HG03520 (cell line): Measurements from ENCODE around the gene DBF4B.

Experiments used
- ATAC-seq: cut with Tn5 transposase; IDR thresholded peaks from one replicate; pipeline ENCODE4 v1.9.1; 2021; ENCODE audit warnings: mild to moderate bottlenecking, moderate library complexity; ENCODE audit not compliant: unreplicated experiment

Gene DBF4B

DNA sequence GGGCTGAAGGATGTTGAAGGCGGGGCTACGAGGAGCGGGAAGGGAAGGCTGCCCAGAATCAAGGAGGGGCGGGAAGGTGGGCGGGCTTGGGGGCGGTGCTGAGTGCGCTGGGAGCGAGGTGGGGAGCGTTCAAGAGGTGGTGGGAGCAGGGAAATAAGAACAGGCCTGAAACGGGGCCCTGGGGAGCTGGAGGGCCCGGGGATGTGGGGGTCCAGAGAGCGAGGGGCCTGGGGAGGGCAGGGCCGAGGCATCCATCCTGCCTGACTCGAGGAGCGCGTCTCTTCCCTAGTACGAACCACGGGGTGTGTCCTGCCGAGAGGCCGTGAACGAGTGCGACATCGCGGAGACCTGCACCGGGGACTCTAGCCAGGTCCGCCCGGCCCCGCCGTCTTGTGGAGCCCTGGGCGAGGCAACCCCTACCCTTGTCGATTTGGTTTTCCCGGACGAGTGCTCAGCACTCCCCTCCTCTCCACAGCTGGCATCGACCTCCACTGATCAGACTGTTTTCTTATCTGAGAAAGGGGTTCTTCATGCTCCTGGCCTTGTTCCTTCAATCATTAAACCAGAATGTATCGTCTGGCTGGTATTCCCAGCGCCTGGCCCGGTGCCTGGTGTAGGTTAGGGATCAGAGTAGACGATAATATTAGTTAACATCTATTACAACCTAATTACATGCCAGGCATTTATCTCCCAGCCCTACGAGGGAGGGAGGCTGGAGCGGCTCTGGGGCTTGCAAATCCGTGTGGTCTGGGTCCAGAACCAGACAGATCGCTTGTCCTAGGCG lies 67.6 kb downstream of the DBF4B start:
- no peak for ATAC-seq

DNA sequence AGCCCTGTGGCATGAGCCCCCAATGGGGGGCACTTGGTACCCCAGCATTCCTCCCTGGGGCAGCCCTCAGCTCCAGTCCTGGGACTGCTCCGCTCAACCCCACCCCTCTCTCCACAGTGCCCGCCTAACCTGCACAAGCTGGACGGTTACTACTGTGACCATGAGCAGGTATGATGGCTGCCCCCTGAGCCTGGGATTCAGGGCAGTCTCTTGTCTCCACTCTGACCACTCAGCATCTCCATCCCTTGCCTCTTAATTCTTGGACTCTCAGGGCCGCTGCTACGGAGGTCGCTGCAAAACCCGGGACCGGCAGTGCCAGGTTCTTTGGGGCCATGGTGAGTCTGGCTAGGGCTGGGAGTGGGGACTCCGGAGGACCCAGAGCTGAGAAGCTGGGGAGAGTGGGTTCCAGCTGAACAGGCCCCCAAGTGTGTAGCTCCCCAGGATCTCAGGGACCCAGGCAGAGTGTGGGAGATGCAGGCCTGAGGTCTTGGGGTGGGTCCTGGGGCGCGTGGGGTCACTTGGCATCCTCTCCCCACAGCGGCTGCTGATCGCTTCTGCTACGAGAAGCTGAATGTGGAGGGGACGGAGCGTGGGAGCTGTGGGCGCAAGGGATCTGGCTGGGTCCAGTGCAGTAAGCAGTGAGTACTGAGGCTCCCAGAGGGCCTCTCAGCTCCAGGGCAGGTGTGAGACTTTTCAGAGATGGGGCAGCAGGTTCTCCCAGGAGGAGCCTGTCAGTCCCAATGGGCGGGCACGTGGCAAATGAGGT lies 68.3 kb downstream of the DBF4B start:
- ATAC-seq, result no peak

DNA sequence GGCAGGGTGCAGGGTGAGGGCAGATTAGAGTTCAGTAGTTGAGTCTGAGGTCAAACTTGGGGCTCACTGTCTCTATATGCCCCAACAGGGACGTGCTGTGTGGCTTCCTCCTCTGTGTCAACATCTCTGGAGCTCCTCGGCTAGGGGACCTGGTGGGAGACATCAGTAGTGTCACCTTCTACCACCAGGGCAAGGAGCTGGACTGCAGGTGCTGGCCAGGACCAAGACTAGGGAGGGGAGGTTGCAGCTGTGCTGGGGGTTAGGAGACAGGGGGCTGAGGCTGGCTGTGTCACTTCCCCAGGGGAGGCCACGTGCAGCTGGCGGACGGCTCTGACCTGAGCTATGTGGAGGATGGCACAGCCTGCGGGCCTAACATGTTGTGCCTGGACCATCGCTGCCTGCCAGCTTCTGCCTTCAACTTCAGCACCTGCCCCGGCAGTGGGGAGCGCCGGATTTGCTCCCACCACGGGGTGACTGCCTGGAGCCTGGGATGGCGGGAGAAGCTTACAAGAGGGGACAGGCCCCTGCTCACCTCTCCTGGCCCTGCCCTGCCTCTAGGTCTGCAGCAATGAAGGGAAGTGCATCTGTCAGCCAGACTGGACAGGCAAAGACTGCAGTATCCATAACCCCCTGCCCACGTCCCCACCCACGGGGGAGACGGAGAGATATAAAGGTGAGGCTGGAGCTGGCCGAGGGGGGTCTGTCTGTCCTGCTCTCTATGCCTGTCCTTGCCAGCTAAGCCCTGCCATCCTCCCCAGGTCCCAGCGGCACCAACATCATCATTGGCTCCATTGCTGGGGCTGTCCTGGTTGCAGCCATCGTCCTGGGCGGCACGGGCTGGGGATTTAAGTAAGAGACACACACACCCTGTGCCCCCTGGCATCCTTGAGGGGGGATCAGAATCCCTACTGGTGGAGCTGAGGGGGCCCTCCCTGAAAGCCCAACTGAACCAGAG lies 69.2 kb downstream of the DBF4B start:
- ATAC-seq, result no peak

DNA sequence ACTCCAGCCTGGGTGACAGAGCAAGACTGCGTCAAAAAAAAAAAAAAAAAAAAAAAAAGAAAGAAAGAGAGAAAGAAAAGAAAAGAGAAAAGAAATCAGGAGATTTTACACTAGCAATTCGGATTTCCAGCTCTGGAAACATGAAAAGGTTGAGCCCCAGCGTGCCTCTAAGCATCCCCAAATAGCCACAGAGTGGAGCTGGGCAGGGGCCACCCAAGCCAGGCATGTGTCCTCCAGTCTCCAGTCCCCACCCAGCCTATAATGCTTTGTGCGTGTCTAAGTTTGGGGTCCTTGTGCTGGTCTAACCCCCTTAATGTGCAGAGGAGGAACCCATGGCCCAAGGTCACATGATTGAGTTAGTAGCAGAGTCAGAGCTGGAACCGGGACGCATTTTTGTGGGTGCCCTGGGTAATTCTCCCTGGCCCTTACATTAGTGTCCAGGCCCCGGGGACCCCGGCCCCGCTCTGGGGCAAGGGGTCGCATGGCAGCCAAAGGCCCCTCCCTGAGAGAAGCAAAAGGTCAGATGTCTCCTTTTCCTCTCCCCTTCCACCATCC lies 70.3 kb downstream of the DBF4B start:
- ATAC-seq, result no peak

DNA sequence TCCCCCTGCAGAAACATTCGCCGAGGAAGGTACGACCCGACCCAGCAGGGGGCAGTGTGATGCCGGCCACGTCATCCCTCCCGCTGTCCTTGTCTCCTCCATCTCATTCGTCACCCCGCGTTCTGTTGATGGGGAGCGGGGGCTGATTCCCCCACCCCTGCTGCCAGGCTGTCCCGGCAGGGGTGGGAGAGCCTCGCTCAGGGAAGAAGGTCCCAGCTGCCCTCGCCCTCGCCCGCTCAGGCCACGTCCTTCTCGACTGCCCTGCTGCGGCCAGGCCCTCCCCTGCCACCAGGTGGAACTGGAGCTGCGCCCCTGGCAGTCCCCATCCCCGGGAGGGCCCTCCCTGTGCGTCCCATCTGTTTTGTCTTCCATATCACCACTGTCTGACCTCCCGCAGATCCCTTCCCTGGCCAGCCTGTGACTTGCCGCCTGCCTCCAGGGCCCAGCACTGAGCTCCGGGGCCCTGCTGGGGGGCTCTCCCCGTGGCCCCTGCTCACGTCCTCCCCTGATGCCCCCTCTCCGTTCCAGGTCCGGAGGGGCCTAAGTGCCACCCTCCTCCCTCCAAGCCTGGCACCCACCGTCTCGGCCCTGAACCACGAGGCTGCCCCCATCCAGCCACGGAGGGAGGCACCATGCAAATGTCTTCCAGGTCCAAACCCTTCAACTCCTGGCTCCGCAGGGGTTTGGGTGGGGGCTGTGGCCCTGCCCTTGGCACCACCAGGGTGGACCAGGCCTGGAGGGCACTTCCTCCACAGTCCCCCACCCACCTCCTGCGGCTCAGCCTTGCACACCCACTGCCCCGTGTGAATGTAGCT lies 71.0 kb downstream of the DBF4B start:
- no peak for ATAC-seq

DNA sequence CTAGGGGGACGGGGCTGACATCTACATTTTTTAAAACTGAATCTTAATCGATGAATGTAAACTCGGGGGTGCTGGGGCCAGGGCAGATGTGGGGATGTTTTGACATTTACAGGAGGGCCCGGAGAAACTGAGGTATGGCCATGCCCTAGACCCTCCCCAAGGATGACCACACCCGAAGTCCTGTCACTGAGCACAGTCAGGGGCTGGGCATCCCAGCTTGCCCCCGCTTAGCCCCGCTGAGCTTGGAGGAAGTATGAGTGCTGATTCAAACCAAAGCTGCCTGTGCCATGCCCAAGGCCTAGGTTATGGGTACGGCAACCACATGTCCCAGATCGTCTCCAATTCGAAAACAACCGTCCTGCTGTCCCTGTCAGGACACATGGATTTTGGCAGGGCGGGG lies 71.7 kb downstream of the DBF4B start:
- no peak for ATAC-seq

DNA sequence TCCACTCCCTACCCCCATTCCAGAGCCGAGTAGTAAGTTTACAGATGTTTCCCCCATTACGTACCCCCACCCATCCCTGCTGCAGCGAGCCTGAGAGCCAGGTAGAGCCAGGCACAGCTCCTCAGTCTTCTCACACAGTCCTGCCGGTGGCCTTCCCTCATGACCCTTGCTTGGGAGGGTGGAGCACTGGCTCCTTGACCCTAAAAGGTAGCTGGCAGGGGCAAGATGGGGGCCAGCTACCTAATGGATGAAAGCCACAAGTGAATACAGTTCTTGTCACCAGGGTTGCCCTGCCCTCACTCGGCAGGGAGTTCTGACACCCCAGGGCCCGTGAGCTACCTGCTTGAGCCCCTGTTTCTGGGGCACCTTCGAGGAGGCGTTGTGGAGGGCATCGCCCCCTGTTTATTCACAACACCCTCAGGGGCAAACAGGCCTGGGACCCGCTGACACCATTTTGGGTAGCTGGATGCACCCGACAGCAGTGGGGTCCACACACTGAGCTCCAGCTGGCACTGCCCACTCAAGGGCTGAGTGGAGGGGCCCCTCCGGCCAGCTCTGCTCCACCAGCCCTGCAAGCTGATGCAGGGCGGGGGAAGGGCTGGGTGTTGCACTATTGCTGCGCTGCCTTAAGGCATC lies 72.5 kb downstream of the DBF4B start:
- no peak for ATAC-seq

DNA sequence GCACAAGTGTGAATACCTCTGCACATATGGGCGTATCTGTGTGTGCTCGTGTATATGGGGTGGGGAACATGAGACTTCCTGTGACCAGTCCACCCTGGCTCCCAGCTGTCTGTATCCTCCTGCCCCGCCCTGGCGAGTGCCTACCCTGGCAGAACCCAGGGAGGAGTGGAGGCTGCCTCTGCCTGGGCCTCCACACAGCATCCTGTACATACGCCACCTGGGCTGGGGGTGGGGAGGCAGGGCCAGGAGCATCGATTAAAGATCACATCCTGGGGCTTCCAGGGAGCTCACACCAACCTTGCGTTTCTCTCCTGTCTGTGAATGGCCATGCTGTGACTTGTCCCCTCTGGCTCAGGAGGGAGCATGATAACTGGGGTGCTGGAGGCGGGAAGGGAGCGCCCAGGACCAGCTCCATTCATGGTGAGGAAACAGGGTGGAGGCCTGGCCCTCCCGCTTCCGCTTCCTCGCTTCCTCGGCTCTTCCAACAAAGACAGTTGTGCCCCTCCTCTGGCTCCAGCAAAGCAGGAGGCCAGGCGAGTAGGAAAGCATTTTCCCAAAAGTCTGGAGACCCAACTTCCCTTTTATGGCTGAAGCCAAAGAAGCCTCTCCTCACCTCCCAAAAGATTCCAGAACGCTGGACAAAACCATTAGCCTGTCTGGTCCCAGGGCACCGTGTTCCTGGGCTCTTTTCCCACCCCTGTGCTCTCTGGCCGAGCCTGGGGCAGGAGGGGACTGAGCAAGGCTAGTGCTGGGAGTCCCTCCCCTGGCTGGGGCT lies 73.3 kb downstream of the DBF4B start:
- no peak for ATAC-seq

DNA sequence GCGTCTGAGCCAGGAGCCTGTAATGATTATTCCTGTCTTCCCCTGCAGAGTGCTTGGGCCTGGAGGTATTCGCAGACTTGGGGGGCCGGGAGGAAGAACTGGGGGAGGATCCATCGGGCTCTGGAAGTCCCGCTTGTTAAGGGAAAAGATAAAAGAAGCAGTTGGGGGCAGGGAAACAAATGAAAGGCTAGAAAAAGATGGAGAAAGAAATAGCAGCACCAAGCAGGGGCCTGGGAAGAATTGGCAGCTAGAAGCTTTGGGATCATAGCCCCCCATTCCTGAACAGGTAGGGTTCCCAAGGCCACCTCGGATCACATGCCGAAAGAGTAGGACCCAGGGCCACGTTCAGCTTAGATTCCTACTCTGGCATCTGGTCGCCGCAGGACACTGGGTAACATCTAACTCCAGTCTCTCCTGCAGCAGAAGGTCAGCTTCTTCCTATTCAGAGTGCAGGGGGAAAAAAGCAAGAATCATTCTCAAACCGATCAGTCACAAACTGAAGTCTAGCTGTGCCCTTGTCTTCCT lies 73.9 kb downstream of the DBF4B start:
- no peak for ATAC-seq

DNA sequence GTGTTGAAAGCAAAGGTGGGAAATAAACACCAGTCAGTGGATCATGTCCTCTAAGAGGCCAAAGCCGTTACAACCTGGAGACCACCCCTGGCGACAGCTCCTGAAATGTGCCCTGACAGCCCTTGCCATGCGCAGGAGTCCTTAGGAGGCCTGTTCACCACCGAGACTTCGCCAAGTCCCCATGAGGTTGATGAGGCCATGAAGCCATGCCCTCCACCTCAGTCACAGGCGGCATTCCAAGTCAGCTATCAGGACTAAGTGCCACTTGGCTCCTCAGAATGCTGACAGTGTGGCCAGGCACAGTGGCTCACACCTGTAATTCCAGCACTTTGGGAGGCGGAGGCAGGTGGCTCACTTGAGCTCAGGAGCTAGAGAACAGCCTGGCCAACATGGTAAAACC lies 77.5 kb downstream of the DBF4B start:
- ATAC-seq, result no peak

DNA sequence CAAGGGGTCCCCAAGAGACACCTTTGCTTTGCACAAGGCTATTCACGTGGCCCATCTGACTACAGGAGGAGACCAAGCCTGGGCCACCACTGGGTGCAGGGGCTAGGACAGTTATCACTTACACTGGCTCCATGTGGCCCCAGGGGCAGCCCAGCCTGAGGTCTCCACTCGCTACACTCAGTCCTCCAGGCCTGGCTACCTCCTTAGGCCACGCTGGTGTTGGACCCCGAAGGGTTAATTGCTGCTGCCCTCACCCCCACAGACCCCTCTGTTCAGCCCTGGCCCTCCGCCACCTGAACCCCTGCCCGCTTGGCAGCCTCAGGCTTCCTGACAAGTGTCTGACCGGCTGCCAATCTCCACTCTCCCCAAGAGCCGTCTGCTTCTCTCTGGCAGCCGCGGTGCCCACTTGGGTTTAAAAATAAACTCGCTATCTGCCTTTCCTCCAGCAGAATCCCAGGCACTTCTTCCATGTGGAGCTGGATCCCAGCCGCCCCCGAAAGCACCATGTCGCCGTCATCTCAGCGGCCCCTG lies 78.2 kb downstream of the DBF4B start:
- ATAC-seq, result no peak

DNA sequence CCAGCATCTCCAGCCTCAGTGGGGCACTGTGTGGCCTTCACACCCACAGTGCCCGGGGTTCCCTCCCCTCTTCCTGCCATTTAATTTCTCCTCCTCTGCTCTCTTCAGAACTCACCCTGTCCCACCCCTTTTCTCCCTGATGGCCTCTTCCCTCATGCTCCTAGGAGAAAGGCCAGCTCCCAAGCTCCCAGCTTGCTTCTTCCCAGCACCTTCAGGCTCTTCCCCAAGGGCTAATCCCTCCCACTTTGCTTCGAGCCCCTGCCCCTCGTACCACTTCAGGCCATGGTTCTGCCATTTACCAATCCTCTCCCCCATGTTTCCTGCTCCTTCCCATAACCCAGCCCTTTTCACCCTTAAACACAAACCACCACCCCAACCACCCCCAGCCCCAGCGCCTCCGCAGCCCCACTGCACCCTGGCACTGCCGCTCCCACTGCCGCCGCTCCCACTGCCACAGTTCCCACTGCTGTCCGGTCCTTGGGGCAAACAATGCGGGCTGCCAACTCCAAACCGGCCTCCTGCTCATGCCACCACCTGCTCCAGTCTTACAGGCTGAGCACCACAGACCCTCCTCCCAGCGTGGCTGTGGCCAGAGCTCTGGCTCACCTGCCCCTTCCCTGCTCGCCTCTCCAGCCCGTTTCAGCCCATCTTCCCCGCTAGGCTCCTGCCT lies 78.9 kb downstream of the DBF4B start:
- ATAC-seq, result no peak

DNA sequence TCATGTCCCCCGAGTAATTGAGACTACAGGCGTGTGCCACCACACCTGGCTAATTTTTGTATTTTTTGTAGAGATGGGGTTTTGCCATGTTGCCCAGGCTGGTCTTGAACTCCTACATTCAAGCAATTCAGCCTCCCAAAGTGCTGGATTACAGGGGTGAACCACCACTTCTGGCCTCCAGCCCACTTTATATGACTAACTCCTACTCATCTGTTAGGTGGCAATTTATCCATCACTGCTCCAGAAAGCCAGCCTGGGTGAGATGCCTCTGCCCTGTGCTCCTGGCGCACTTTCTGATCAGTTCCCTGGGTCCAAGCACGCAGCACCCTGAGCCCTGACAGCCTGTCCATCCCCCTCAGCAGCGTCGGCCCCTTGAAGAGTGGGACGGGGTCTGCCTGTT lies 79.7 kb downstream of the DBF4B start:
- no peak for ATAC-seq

DNA sequence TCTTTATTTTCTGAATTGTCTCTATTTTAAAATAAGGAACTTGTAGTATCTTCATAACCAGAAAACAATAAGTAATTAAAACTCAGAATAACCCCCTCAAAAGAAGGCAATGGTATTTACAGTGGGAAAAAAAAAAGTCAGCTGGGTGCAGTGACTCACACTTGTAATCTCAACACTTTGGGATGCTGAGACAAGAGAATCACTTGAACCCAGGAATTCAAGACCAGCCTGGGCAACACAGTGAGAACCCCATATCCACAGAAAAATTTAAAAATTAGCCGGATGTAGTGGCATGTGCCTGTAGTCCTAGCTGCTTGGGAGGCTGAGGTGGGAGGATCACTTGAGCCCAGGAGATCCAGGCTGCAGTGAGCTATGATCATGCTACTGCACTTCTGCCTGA lies 83.8 kb downstream of the DBF4B start:
- ATAC-seq, result no peak

DNA sequence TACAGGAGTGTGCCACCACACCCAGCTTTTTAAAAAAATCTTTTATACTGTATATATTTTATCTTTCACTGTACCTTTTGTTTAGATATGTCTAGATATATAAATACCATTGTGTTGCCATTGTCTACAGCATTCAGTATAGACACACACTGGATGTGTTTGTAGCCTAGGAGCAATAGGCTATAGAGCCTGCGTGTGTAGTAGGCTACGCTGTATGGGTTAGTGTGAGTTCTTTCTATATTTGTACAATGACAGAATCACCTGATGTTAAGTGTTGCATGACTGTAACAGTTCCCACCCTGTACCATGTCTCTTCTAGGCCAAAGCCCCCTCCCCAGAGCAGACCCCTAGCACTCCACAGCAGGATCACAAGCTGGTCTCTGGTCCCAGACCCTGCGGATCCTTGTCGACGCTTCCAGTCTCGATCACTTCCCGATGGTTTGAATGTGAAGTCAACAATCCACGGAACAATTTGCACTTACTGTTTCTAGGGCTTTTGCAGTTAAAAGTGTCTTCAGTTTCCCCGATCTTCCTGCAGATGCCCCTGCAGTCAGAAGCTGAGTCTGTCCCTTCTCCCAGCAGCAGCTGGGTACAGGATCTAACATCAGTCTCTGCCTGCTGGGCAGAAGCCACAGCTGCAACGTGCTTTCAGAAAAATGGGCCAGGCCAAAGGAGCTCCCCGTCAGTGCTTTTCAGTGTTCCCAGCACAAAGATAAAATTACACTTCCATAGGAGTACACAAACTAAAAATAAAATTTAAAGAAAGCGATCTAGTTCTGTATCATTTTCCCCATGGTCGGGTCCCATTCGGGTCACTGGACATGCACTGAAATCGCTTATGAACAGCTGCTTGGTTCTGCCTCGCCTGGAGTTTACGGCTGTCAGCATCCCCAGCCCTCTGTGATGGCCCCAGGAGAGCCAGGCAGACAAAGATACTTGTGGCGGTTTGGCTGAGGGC lies 85.7 kb downstream of the DBF4B start:
- ATAC-seq, result no peak

DNA sequence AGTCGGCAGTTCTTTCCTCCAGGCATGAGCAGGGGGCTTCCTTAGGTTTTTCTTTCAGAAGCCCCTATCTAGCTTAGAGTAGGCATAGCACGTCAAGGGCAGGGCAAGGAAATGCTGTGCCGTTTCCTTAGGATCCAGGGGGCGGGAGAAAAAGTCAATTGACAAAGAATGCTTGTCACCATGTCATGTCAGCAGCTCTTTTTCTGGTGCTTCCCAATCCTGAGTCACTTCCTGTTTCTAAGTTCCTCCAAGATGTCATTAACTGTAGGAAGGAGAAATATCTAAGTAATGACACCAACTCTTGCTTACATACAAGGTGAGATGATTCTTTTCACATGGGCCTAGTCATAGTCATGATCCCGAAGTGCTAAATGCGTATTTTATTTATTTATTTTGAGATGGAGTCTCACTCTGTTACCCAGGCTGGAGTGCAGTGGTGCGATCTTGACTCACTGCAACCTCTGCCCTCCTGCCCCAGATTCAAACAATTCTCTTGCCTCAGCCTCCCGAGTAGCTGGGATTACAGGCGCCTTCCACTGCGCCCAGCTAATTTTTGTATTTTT lies 86.5 kb downstream of the DBF4B start:
- ATAC-seq, result no peak
